HUES64 (cell line): Measurements from ENCODE around the gene FAM228A. TPM values are rescaled to one million over a fixed set of nuclear protein-coding genes. Genes with fewer than 3 reads are reported as not detected.
"Not testable (repeated sequence)": the region's sequence is repeated elsewhere in the genome, so short reads cannot be mapped to it uniquely, and the experiment has no call there.

Experiments
- H3K27ac ChIP-seq: 2 replicates; pipeline ENCODE4 v1.7.0; 2013; ENCODE audit warnings: low read depth, low read length, inconsistent platforms
- H3K27me3 ChIP-seq: 2 replicates; pipeline ENCODE4 v1.6.1; 2013; ENCODE audit warnings: mild to moderate bottlenecking, low read length; ENCODE audit not compliant: insufficient read depth
- H3K36me3 ChIP-seq: 2 replicates; pipeline ENCODE4 v1.6.1; 2013; ENCODE audit warnings: mild to moderate bottlenecking, low read length; ENCODE audit not compliant: insufficient read depth
- H3K4me1 ChIP-seq: 2 replicates; pipeline ENCODE4 v1.6.1; 2013; ENCODE audit warnings: mild to moderate bottlenecking, low read length, moderate library complexity; ENCODE audit not compliant: insufficient read depth
- H3K4me3 ChIP-seq: 2 replicates; pipeline ENCODE4 v1.5.1; 2013; ENCODE audit warnings: mild to moderate bottlenecking, low read length, moderate library complexity
- H3K9ac ChIP-seq: 2 replicates; pipeline ENCODE4 v1.6.1; 2013; ENCODE audit warnings: mild to moderate bottlenecking, low read depth, low read length
- H3K9me3 ChIP-seq: 2 replicates; pipeline ENCODE4 v1.6.1; 2013; ENCODE audit warnings: low read depth, low read length; ENCODE audit not compliant: insufficient read depth
- WGBS: fragments of 150-250, 120-280 bp; methylation state at CpG from one replicate; pipeline ENCODE4 v1.1.7; 2013; ENCODE audit warnings: missing lambda C conversion rate; 5-methylcytosine and 5-hydroxymethylcytosine counted together
- polyA plus RNA-seq, 2 experiments: library from polyadenylated mRNA; stranded (reverse); fragments of 50-300 nt; gene quantifications; one replicate each; pipeline ENCODE4 v1.2.3, GENCODE V29; 2013

The FAM228A gene
- not detected for polyA plus RNA-seq (2013, experiment 1 of 2)
- polyA plus RNA-seq (2013, experiment 2 of 2) = not detected

- Histone ChIP-seq H3K4me1 (no peaks in the 10 kb centered on the region), H3K27me3 (no peaks in the 10 kb centered on the region), H3K27ac (no peak within 1 kb of the TSS), H3K36me3 (no peaks in the 10 kb centered on the region), H3K9me3 (no peaks in the 10 kb centered on the region), H3K9ac (no peak within 1 kb of the TSS), H3K4me3 (no peak within 1 kb of the TSS)
- WGBS = 96% methylated on average over 46 of the region's 46 CpGs
These were observed at the start of gene FAM228A for GRCh38 chr2:24174851-24175277. TSS of gene FAM228A (plus strand) at chr2:24175053. CDS start at chr2:24175481, 428 bp downstream.

GRCh38 chr2:24125956-24126355 lies 48.9 kb upstream of the FAM228A start:
- Histone ChIP-seq H3K27ac (no peak overlapping the region), H3K9ac (no peak overlapping the region), H3K4me1 (peaks cover 15% of the 10 kb centered on the region), H3K27me3 (peaks cover 15% of the 10 kb centered on the region), H3K36me3 (no peaks in the 10 kb centered on the region), H3K4me3 (no peak overlapping the region), H3K9me3 (no peaks in the 10 kb centered on the region)
- 83% methylated on average over 1 of the region's 1 CpG for WGBS

GRCh38 chr2:24132543-24132942 lies 42.3 kb upstream of the FAM228A start:
- Histone ChIP-seq H3K4me1 (no peaks in the 10 kb centered on the region), H3K9ac (no peak overlapping the region), H3K36me3 (no peaks in the 10 kb centered on the region), H3K27ac (no peak overlapping the region), H3K4me3 (no peak overlapping the region), H3K9me3 (0 out of 2 replicates have a peak, but pooled peaks cover 6% of the 10 kb centered on the region), H3K27me3 (no peaks in the 10 kb centered on the region)
- WGBS = 83% methylated on average over 1 of the region's 3 CpGs

- 98% methylated on average over 5 of the region's 5 CpGs for WGBS
- H3K27me3 ChIP-seq, H3K27ac ChIP-seq, H3K4me1 ChIP-seq, H3K9me3 ChIP-seq, H3K36me3 ChIP-seq, H3K4me3 ChIP-seq, H3K9ac ChIP-seq: not testable (repeated sequence)
These were observed 34.5 kb upstream of the FAM228A start for GRCh38 chr2:24140305-24140704.

GRCh38 chr2:24147364-24147763 lies 27.5 kb upstream of the FAM228A start:
- H3K4me1 ChIP-seq = no peaks in the 10 kb centered on the region
- H3K36me3 ChIP-seq = no peaks in the 10 kb centered on the region; the same call in 1 of the 2 replicates
- no peak overlapping the region for H3K4me3 ChIP-seq
- H3K9me3 ChIP-seq = peaks cover 18% of the 10 kb centered on the region
- no peaks in the 10 kb centered on the region for H3K27me3 ChIP-seq
- H3K27ac ChIP-seq = no peak overlapping the region
- no peak overlapping the region for H3K9ac ChIP-seq

GRCh38 chr2:24152413-24153197 lies 22.2 kb upstream of the FAM228A start:
- H3K36me3 ChIP-seq = no peaks in the 10 kb centered on the region
- no peak overlapping the region for H3K27ac ChIP-seq
- H3K4me1 ChIP-seq = no peaks in the 10 kb centered on the region
- no peak overlapping the region for H3K9ac ChIP-seq
- H3K9me3 ChIP-seq = peaks cover 7% of the 10 kb centered on the region
- no peaks in the 10 kb centered on the region for H3K27me3 ChIP-seq
- no peak overlapping the region for H3K4me3 ChIP-seq
- 95% methylated on average over 5 of the region's 5 CpGs for WGBS

GRCh38 chr2:24153478-24153877 lies 21.4 kb upstream of the FAM228A start:
- no peak overlapping the region for H3K27ac ChIP-seq
- H3K9ac ChIP-seq = no peak overlapping the region
- H3K9me3 ChIP-seq = no peaks in the 10 kb centered on the region
- 92% methylated on average over 4 of the region's 4 CpGs for WGBS
- no peaks in the 10 kb centered on the region for H3K27me3 ChIP-seq
- H3K4me1 ChIP-seq = no peaks in the 10 kb centered on the region
- no peak overlapping the region for H3K4me3 ChIP-seq
- no peaks in the 10 kb centered on the region for H3K36me3 ChIP-seq

- Histone ChIP-seq H3K27ac (no peak overlapping the region), H3K4me1 (no peaks in the 10 kb centered on the region), H3K27me3 (no peaks in the 10 kb centered on the region), H3K9me3 (peaks cover 9% of the 10 kb centered on the region; the same call in 1 of the 2 replicates), H3K9ac (no peak overlapping the region), H3K36me3 (0 out of 2 replicates have a peak, but pooled peaks cover 2% of the 10 kb centered on the region), H3K4me3 (no peak overlapping the region)
- whole genome bisulfite sequencing = 94% methylated on average over 5 of the region's 5 CpGs
These were observed 16.7 kb upstream of the FAM228A start for GRCh38 chr2:24158131-24158530.

GRCh38 chr2:24159708-24160107 lies 15.1 kb upstream of the FAM228A start:
- Histone ChIP-seq H3K4me3 (no peak overlapping the region), H3K36me3 (0 out of 2 replicates have a peak, but pooled peaks cover 2% of the 10 kb centered on the region), H3K27me3 (no peaks in the 10 kb centered on the region), H3K9ac (no peak overlapping the region), H3K4me1 (0 out of 2 replicates have a peak, but pooled peaks cover 2% of the 10 kb centered on the region), H3K27ac (no peak overlapping the region), H3K9me3 (peaks cover 9% of the 10 kb centered on the region; the same call in 1 of the 2 replicates)
- 93% methylated on average over 3 of the region's 4 CpGs for WGBS

GRCh38 chr2:24160761-24161160 lies 14.1 kb upstream of the FAM228A start:
- Histone ChIP-seq H3K9ac (no peak overlapping the region), H3K36me3 (0 out of 2 replicates have a peak, but pooled peaks cover 2% of the 10 kb centered on the region), H3K27ac (no peak overlapping the region), H3K27me3 (no peaks in the 10 kb centered on the region), H3K9me3 (peaks cover 9% of the 10 kb centered on the region; the same call in 1 of the 2 replicates), H3K4me1 (0 out of 2 replicates have a peak, but pooled peaks cover 2% of the 10 kb centered on the region), H3K4me3 (no peak overlapping the region)

- H3K4me1 ChIP-seq = 0 out of 2 replicates have a peak, but pooled peaks cover 2% of the 10 kb centered on the region
- no CpG with 5 or more reads among the region's 1 CpG for WGBS
These were observed 12.4 kb upstream of the FAM228A start for GRCh38 chr2:24162494-24162893.

More at GRCh38 chr2:24162494-24162893, 12.4 kb upstream of the FAM228A start:
- 0 out of 2 replicates have a peak, but pooled peaks cover 2% of the 10 kb centered on the region for H3K36me3 ChIP-seq
- H3K9ac ChIP-seq = no peak overlapping the region
- no peak overlapping the region for H3K4me3 ChIP-seq
- no peaks in the 10 kb centered on the region for H3K27me3 ChIP-seq
- peaks cover 9% of the 10 kb centered on the region; the same call in 1 of the 2 replicates for H3K9me3 ChIP-seq
- H3K27ac ChIP-seq = no peak overlapping the region
